K562 (cell line): ENCODE results near the gene GRIN2A. TPM values are rescaled to one million over a fixed set of nuclear protein-coding genes. Genes with fewer than 3 reads are reported as not detected.

Source experiments
- ATAC-seq: fragments of 200-7000 bp; cut with Tn5 transposase; 3 replicates; pipeline ENCODE4 v1.9.1; 2020; ENCODE audit warnings: moderate library complexity
- BruUV-seq: library from RNA; stranded (reverse); fragments of 400-500 nt; replicated peaks from 2 replicates; lab custom pipeline; 2021; lab: Mats Ljungman, UMichigan
- CTCF ChIA-PET: fragments of 300-600 bp; formaldehyde crosslinking; extraction: SDS; loops from one replicate; lab custom pipeline; 2021; ENCODE audit warnings: low intra/inter-chr PET ratio; lab: Yijun Ruan, JAX
- POLR2A ChIA-PET: fragments of 300-600, 350-650 bp; sonication (Branson Sonifier 250); formaldehyde crosslinking; extraction: SDS; loops from one replicate; lab custom pipeline; 2021; ENCODE audit warnings: antibody characterized with exemption, inconsistent platforms; lab: Yijun Ruan, JAX
- DNase-seq, 4 experiments: peaks; one replicate each; pipeline versions ENCODE4 v3.0.0 to v3.0.0-alpha.2; 2011 to 2018; ENCODE audit warnings: low spot score in 3 of 4, mixed read lengths in 3 of 4; ENCODE audit errors: extremely low read depth in 1 of 4
- FAIRE-seq: peaks from 2 replicates; lab custom pipeline; 2011; peaks lifted over from hg19 to GRCh38; lab: Jason Lieb, UNC
- H2AFZ ChIP-seq: 2 replicates; pipeline ENCODE4 v1.6.0; 2011; ENCODE audit warnings: low read depth, low read length, control low read depth, inconsistent platforms
- H3K27ac ChIP-seq: fragments of 200-600 bp; 3 replicates; pipeline ENCODE4 v1.8.0; 2011; ENCODE audit warnings: low read depth, mild to moderate bottlenecking, control low read depth, inconsistent platforms, low read length, moderate library complexity, mixed read lengths; ENCODE audit errors: extremely low read depth
- H3K27me3 ChIP-seq, 2 experiments: fragments of 300-600 bp in 1 of 2; 2 replicates in 1 of 2; 3 replicates in 1 of 2; pipeline versions ENCODE4 v1.6.0 to v1.8.0; 2011; ENCODE audit warnings: inconsistent platforms in 2 of 2, low read length in 2 of 2, mild to moderate bottlenecking in 1 of 2, mixed read lengths in 1 of 2, moderate library complexity in 1 of 2; ENCODE audit not compliant: control insufficient read depth in 2 of 2, insufficient read depth in 2 of 2
- H3K36me3 ChIP-seq: fragments of 300-600 bp; 3 replicates; pipeline ENCODE4 v1.8.0; 2011; ENCODE audit warnings: mild to moderate bottlenecking, low read length, inconsistent platforms; ENCODE audit not compliant: control insufficient read depth, insufficient read depth
- H3K4me1 ChIP-seq, 2 experiments: fragments of 200-600 bp in 1 of 2; replicated peaks in 1 of 2; 2 replicates in 1 of 2; 3 replicates in 1 of 2; pipeline versions ENCODE4 v1.5.1 to v1.8.0; 2011; ENCODE audit warnings: inconsistent platforms in 2 of 2, low read length in 2 of 2, mild to moderate bottlenecking in 1 of 2, mixed read lengths in 1 of 2, moderate library complexity in 1 of 2; ENCODE audit not compliant: control insufficient read depth in 2 of 2, insufficient read depth in 2 of 2
- H3K4me2 ChIP-seq: 2 replicates; pipeline ENCODE4 v1.6.1; 2011; ENCODE audit warnings: low read length, control low read depth, inconsistent platforms, mixed read lengths; ENCODE audit not compliant: insufficient read depth
- H3K4me3 ChIP-seq: fragments of 200-600 bp; sonication (generic), shearing (Covaris generic); 2 replicates; pipeline ENCODE4 v1.5.1; 2016; ENCODE audit warnings: control low read depth, inconsistent platforms
- H3K79me2 ChIP-seq: fragments of 200-600 bp; 3 replicates; pipeline ENCODE4 v1.8.0; 2011; ENCODE audit warnings: low read length, inconsistent platforms; ENCODE audit not compliant: control insufficient read depth, insufficient read depth
- H3K9ac ChIP-seq, 2 experiments: 2 replicates each; pipeline versions ENCODE4 v1.6.0 to v1.6.1; 2011; ENCODE audit warnings: low read depth in 2 of 2, low read length in 2 of 2, control low read depth in 1 of 2, inconsistent platforms in 1 of 2, mild to moderate bottlenecking in 1 of 2, mixed read lengths in 1 of 2; ENCODE audit not compliant: insufficient read depth in 1 of 2
- H3K9me1 ChIP-seq: one replicate; pipeline ENCODE4 v1.6.0; 2011; ENCODE audit warnings: inconsistent platforms, mild to moderate bottlenecking, low read length, moderate library complexity; ENCODE audit not compliant: control insufficient read depth, insufficient read depth
- H3K9me3 ChIP-seq: replicated peaks from 2 replicates; pipeline ENCODE4 v1.5.1; 2011; ENCODE audit warnings: low read depth, low read length, inconsistent platforms; ENCODE audit not compliant: control insufficient read depth, insufficient read depth
- H4K20me1 ChIP-seq: replicated peaks from 2 replicates; pipeline ENCODE4 v1.6.1; 2011; ENCODE audit warnings: low read length, inconsistent platforms, mixed read lengths; ENCODE audit not compliant: control insufficient read depth, insufficient read depth
- C11orf30 ChIP-seq: fragments of 450-650 bp; IDR thresholded peaks from 2 replicates; pipeline ENCODE4 v1.6.1; 2016; ENCODE audit warnings: low read depth, mild to moderate bottlenecking
- DDX20 ChIP-seq: fragments of 450-650 bp; IDR thresholded peaks from 2 replicates; pipeline ENCODE4 v1.6.1; 2016; ENCODE audit warnings: missing genetic modification characterization, low read depth, mild to moderate bottlenecking, missing compliant biosample characterization, moderate library complexity
- DNMT1 ChIP-seq: fragments of 450-650 bp; IDR thresholded peaks from 2 replicates; pipeline ENCODE4 v1.6.1; 2016; ENCODE audit warnings: antibody characterized with exemption, mild to moderate bottlenecking
- EHMT2 ChIP-seq: fragments of 450-650 bp; IDR thresholded peaks from 2 replicates; pipeline ENCODE4 v1.6.1; 2018; ENCODE audit warnings: antibody characterized with exemption
- FOXO4 ChIP-seq: fragments of 450-650 bp; formaldehyde crosslinking; IDR thresholded peaks from 2 replicates; pipeline ENCODE4 v1.4.0; 2020; ENCODE audit warnings: mild to moderate bottlenecking, moderate library complexity
- GTF3C2 ChIP-seq: IDR thresholded peaks from 3 replicates; pipeline ENCODE4 v1.6.1; 2011; ENCODE audit warnings: borderline replicate concordance, mild to moderate bottlenecking, moderate library complexity; ENCODE audit not compliant: insufficient read length; ENCODE audit errors: extremely low read depth
- HMGN3 ChIP-seq: IDR thresholded peaks from 2 replicates; pipeline ENCODE4 v1.6.1; 2011; ENCODE audit warnings: borderline replicate concordance, low read depth, mild to moderate bottlenecking, mixed read lengths, low read length; ENCODE audit not compliant: insufficient read length; ENCODE audit errors: extremely low read depth
- MECOM ChIP-seq: fragments of 250-450 bp; sonication (Bioruptor Pico); IDR thresholded peaks from 2 replicates; pipeline ENCODE4 v1.8.0; 2022; ENCODE audit warnings: inconsistent platforms
- TBL1XR1 ChIP-seq, 2 experiments: IDR thresholded peaks; 2 replicates each; pipeline ENCODE4 v1.6.1; 2012; ENCODE audit warnings: improper control_type of control experiment in 2 of 2, low read length in 2 of 2, mild to moderate bottlenecking in 1 of 2
- ZEB2 ChIP-seq: fragments of 450-650 bp; IDR thresholded peaks from 2 replicates; pipeline ENCODE4 v1.6.1; 2016
- ZFP36 ChIP-seq: fragments of 150-350 bp; IDR thresholded peaks from 2 replicates; pipeline ENCODE4 v1.6.1; 2018; ENCODE audit warnings: low read length, low read depth; ENCODE audit not compliant: partially characterized antibody
- ZNF212 ChIP-seq: fragments of 450-650 bp; formaldehyde crosslinking; IDR thresholded peaks from 2 replicates; pipeline ENCODE4 v1.4.0; 2020; ENCODE audit warnings: mild to moderate bottlenecking
- ZSCAN29 ChIP-seq: fragments of 450-650 bp; IDR thresholded peaks from 2 replicates; pipeline ENCODE4 v1.6.1; 2017
- WGBS: fragments of 100-300 bp; shearing (Covaris generic); methylation state at CpG from one replicate; pipeline ENCODE4 v1.1.6; 2016; ENCODE audit warnings: low coverage, mixed read lengths; ENCODE audit not compliant: insufficient coverage; ENCODE audit errors: missing lambda C conversion rate; 5-methylcytosine and 5-hydroxymethylcytosine counted together
- in situ Hi-C: fragments of 300-500 bp; cut with MboI; formaldehyde crosslinking; loops from 4 replicates; pipeline ENCODE4 v1.15.0; 2018; ENCODE audit warnings: inconsistent platforms, mixed read lengths
- intact Hi-C: fragments of 100-400 bp; cut with micrococcal nuclease; formaldehyde crosslinking; loops from 2 replicates; pipeline ENCODE4 v1.14.2; 2022
- polyA plus RNA-seq, 8 experiments: library from polyadenylated mRNA; depleted of rRNA in 4 of 8; stranded (reverse) in 5 of 8; unstranded in 3 of 8; fragments of >200 nt; fragmentation: Nextera tagmentation in 2 of 8; fragmentation: Illumina TruSeq in 1 of 8; extraction: Ambion mirVana in 2 of 8; extraction: Trizol in 1 of 8; gene quantifications; 2 replicates each; pipeline versions ENCODE4 v1.2.1 to v1.2.3, GENCODE V29; 2011 to 2014; ENCODE audit warnings: inconsistent platforms in 1 of 8, missing spikeins in 1 of 8
- total RNA-seq, 7 experiments: library from RNA; depleted of rRNA in 6 of 7; stranded (reverse); fragments of >200 nt in 6 of 7; fragmentation: Illumina TruSeq in 2 of 7; extraction: Trizol in 2 of 7; gene quantifications; 2 replicates each; pipeline versions ENCODE4 v1.2.1 to v1.2.3, GENCODE V29; 2011 to 2021; ENCODE audit warnings: low replicate concordance in 1 of 7
- TF ChIP-seq, protein P1 (sequence below): fragments of 250-450 bp; sonication (Bioruptor Pico); IDR thresholded peaks from 2 replicates; pipeline ENCODE4 v1.4.0; 2020
- TF ChIP-seq, protein P2 (sequence below): fragments of 450-650 bp; formaldehyde crosslinking; IDR thresholded peaks from 2 replicates; pipeline ENCODE4 v1.4.0; 2022; ENCODE audit warnings: missing genetic modification characterization

The GRIN2A gene
- total and polyA plus RNA-seq, 9 of the 15 experiments (the other 6 are each of a cell fraction or from before 2014, with no cell fraction given) = not detected

GRCh38 chr16:10076037-10076436 is 106.2 kb downstream of the GRIN2A start:
- intact Hi-C loops (no loop called here), in situ Hi-C loops (no loop called here)
- Histone ChIP-seq H3K4me2 (no peak overlapping the region), H4K20me1 (no peaks in the 10 kb centered on the region), H3K9me3 (no peaks in the 10 kb centered on the region), H3K4me1 (no peaks in the 10 kb centered on the region), H3K79me2 (no peaks in the 10 kb centered on the region), H2AFZ (no peak overlapping the region), H3K4me3 (no peak overlapping the region), H3K27ac (no peak overlapping the region), H3K36me3 (no peaks in the 10 kb centered on the region), H3K27me3 (no peaks in the 10 kb centered on the region), H3K9ac (no peak overlapping the region), H3K9me1 (no peaks in the 10 kb centered on the region)
- 1% methylated on average over 5 of the region's 5 CpGs for WGBS
- no peak for DNase-seq
- CTCF ChIA-PET = no interaction called here
- ATAC-seq = no peak
- POLR2A ChIA-PET = no interaction called here
- no TSS peak for BruUV-seq
- FAIRE-seq = no peak
- no peak for TF ChIP-seq HMGN3
- TF ChIP-seq ZFP36 = no peak
- TF ChIP-seq MECOM = no peak
- no peak for TF ChIP-seq FOXO4
- no peak for TF ChIP-seq ZEB2
- no peak for TF ChIP-seq EHMT2
- TF ChIP-seq, protein P1, sequence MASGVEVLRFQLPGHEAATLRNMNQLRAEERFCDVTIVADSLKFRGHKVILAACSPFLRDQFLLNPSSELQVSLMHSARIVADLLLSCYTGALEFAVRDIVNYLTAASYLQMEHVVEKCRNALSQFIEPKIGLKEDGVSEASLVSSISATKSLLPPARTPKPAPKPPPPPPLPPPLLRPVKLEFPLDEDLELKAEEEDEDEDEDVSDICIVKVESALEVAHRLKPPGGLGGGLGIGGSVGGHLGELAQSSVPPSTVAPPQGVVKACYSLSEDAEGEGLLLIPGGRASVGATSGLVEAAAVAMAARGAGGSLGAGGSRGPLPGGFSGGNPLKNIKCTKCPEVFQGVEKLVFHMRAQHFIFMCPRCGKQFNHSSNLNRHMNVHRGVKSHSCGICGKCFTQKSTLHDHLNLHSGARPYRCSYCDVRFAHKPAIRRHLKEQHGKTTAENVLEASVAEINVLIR (CRISPR knock-in tag) = no peak
- no peak for TF ChIP-seq GTF3C2
- no peak for TF ChIP-seq ZSCAN29
- no peak for TF ChIP-seq ZNF212 (CRISPR knock-in tag)
- no peak for TF ChIP-seq DDX20 (tag)
- TF ChIP-seq, protein P2, sequence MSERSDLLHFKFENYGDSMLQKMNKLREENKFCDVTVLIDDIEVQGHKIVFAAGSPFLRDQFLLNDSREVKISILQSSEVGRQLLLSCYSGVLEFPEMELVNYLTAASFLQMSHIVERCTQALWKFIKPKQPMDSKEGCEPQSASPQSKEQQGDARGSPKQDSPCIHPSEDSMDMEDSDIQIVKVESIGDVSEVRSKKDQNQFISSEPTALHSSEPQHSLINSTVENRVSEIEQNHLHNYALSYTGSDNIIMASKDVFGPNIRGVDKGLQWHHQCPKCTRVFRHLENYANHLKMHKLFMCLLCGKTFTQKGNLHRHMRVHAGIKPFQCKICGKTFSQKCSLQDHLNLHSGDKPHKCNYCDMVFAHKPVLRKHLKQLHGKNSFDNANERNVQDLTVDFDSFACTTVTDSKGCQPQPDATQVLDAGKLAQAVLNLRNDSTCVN (CRISPR knock-in tag) = no peak
- no peak for TF ChIP-seq C11orf30
- no peak for TF ChIP-seq TBL1XR1 (IDR thresholded peaks at IDR 0.05; ENCODE audit: low read length in 2 of 2)
- TF ChIP-seq DNMT1 = no peak
